SK-N-SH (cell line): ENCODE data around the gene DHX29.

Experiments
- CHD2 ChIP-seq: fragments of 150-350 bp; IDR thresholded peaks from 2 replicates; pipeline ENCODE4 v1.6.1; 2018; ENCODE audit warnings: low read length; ENCODE audit not compliant: partially characterized antibody
- CTCF ChIP-seq: fragments of 200-600 bp; sonication (generic); IDR thresholded peaks from 2 replicates; pipeline ENCODE4 v1.6.1; 2017; ENCODE audit warnings: antibody characterized with exemption, mild to moderate bottlenecking, moderate library complexity
- EP300 ChIP-seq, 2 experiments: IDR thresholded peaks; 2 replicates each; pipeline versions ENCODE4 v1.4.0 to v1.6.1; 2012; ENCODE audit warnings: borderline replicate concordance in 1 of 2, low read depth in 1 of 2, low read length in 1 of 2
- MAX ChIP-seq: IDR thresholded peaks from 2 replicates; pipeline ENCODE4 v1.4.0; 2012; ENCODE audit warnings: low read depth
- MEF2A ChIP-seq: IDR thresholded peaks from 2 replicates; pipeline ENCODE4 v1.4.0; 2012; ENCODE audit warnings: low read depth, borderline replicate concordance
- MXI1 ChIP-seq: IDR thresholded peaks from 2 replicates; pipeline ENCODE4 v1.6.1; 2012; ENCODE audit warnings: mild to moderate bottlenecking, low read depth, low read length, improper control_type of control experiment
- NFIC ChIP-seq: IDR thresholded peaks from 2 replicates; pipeline ENCODE4 v1.4.0; 2012; ENCODE audit warnings: borderline replicate concordance
- POLR2AphosphoS5 ChIP-seq: IDR thresholded peaks from 2 replicates; pipeline ENCODE4 v1.6.1; 2012; ENCODE audit warnings: low read depth, low read length
- RAD21 ChIP-seq: IDR thresholded peaks from 2 replicates; pipeline ENCODE4 v1.6.1; 2012; ENCODE audit warnings: mild to moderate bottlenecking, low read length
- RCOR1 ChIP-seq: fragments of 150-350 bp; IDR thresholded peaks from 2 replicates; pipeline ENCODE4 v1.6.1; 2017; ENCODE audit warnings: antibody characterized with exemption, low read length
- REST ChIP-seq: IDR thresholded peaks from 2 replicates; pipeline ENCODE4 v1.6.1; 2012; ENCODE audit warnings: mild to moderate bottlenecking, low read depth, low read length, moderate library complexity
- RFX5 ChIP-seq: IDR thresholded peaks from 2 replicates; pipeline ENCODE4 v1.6.1; 2012; ENCODE audit warnings: mild to moderate bottlenecking, improper control_type of control experiment, low read length
- TCF12 ChIP-seq: IDR thresholded peaks from 2 replicates; pipeline ENCODE4 v1.4.0; 2012
- YY1 ChIP-seq: IDR thresholded peaks from 2 replicates; pipeline ENCODE4 v1.4.0; 2012; ENCODE audit warnings: low read depth, mild to moderate bottlenecking

GRCh38 chr5:55222985-55223811 is 84.3 kb downstream of the DHX29 start:
- no peak for TF ChIP-seq EP300 (IDR thresholded peaks at IDR 0.05; ENCODE audit: borderline replicate concordance in 1 of 2, low read depth in 1 of 2, low read length in 1 of 2)
- no peak for TF ChIP-seq TCF12
- TF ChIP-seq CTCF, result no peak
- TF ChIP-seq RAD21, result no peak
- no peak for TF ChIP-seq CHD2
- TF ChIP-seq NFIC, result no peak
- TF ChIP-seq RCOR1, result no peak
- no peak for TF ChIP-seq MXI1
- no peak for TF ChIP-seq REST
- TF ChIP-seq MEF2A, result no peak
- no peak for TF ChIP-seq YY1
- TF ChIP-seq RFX5, result no peak
- no peak for TF ChIP-seq POLR2AphosphoS5
- TF ChIP-seq MAX, result no peak
